Measurements from ENCODE around the gene KCNQ1. TPM values are rescaled to one million over a fixed set of nuclear protein-coding genes. Genes with fewer than 3 reads are reported as not detected.

KCNQ1 gene
- total and polyA plus RNA-seq, 9 of the 15 experiments (the other 6 are each of a cell fraction or from before 2014, with no cell fraction given): 0.44 TPM; not detected in 8

- no peak for TF ChIP-seq BCLAF1 (IDR thresholded peaks at IDR 0.05; ENCODE audit: borderline replicate concordance in 1 of 2, control insufficient read depth in 1 of 2, low read depth in 2 of 2, low read length in 1 of 2)
Observed at GRCh38 chr11:2731130-2732125, 286.6 kb downstream of the KCNQ1 start (continued).

- 51% methylated on average over 26 of the region's 32 CpGs for WGBS (ENCODE audit: insufficient coverage, low coverage, missing lambda C conversion rate)
- H3K9me3 ChIP-seq (replicated peaks; ENCODE audit: control insufficient read depth, insufficient read depth, low read depth, low read length): no peaks in the 10 kb centered on the region
- peaks cover 0 to 4% of the 10 kb centered on the region in 2 experiments; a peak in 2 of 5 replicates for H3K27me3 ChIP-seq (ENCODE audit: control insufficient read depth in 2 of 2, insufficient read depth in 2 of 2, low read length in 2 of 2)
- intact Hi-C loops (cut with micrococcal nuclease) (no loop called here), in situ Hi-C loops (cut with MboI) (no loop called here)
- H3K79me2 ChIP-seq (ENCODE audit: control insufficient read depth, insufficient read depth, low read length): no peaks in the 10 kb centered on the region
- no TSS peak for BruUV-seq (replicated peaks)
- CTCF ChIA-PET (ENCODE audit: low intra/inter-chr PET ratio): no interaction called here
- no peak overlapping the region for H3K4me2 ChIP-seq (ENCODE audit: insufficient read depth, low read length)
- H3K9ac ChIP-seq (ENCODE audit: insufficient read depth in 1 of 2, low read depth in 2 of 2, low read length in 2 of 2): no peak overlapping the region
- no peaks in the 10 kb centered on the region for H3K9me1 ChIP-seq (ENCODE audit: control insufficient read depth, insufficient read depth, low read length)
- H2AFZ ChIP-seq (ENCODE audit: low read depth, low read length): no peak overlapping the region
- no peaks in the 10 kb centered on the region for H3K36me3 ChIP-seq (ENCODE audit: control insufficient read depth, insufficient read depth, low read length)
- POLR2A ChIA-PET: interaction anchor here (0.6 kb wide), 1 partner anchor 45 kb away, joined by 3 read pairs; no protein-coding TSS in a partner anchor
- ATAC-seq (no peak), DNase-seq (ENCODE audit: extremely low read depth in 1 of 4, low spot score in 3 of 4) (no peak), FAIRE-seq (no peak)
- H3K4me3 ChIP-seq: no peak overlapping the region
- H3K27ac ChIP-seq (ENCODE audit: extremely low read depth, low read depth, low read length): no peak overlapping the region
- peaks cover under 1 to 44% of the 10 kb centered on the region in 2 experiments; a peak in 2 of 5 replicates for H3K4me1 ChIP-seq (replicated peaks in 1 of 2; ENCODE audit: control insufficient read depth in 2 of 2, insufficient read depth in 2 of 2, low read length in 2 of 2)
- no peaks in the 10 kb centered on the region; the same call in 1 of the 2 replicates for H4K20me1 ChIP-seq (replicated peaks; ENCODE audit: control insufficient read depth, insufficient read depth, low read length)
- TF ChIP-seq HOMEZ (CRISPR knock-in tag; IDR thresholded peaks at IDR 0.05): no peak
- no peak for TF ChIP-seq SAFB2 (IDR thresholded peaks at IDR 0.05; ENCODE audit: borderline replicate concordance, low read depth, low read length, severe bottlenecking)
- TF ChIP-seq BCLAF1 (IDR thresholded peaks at IDR 0.05; ENCODE audit: borderline replicate concordance in 1 of 2, control insufficient read depth in 1 of 2, low read depth in 2 of 2, low read length in 1 of 2): no peak
- no peak for TF ChIP-seq MAFK (IDR thresholded peaks at IDR 0.05; ENCODE audit: low read length)
- no peak for TF ChIP-seq RBM22 (IDR thresholded peaks at IDR 0.05; ENCODE audit: low read depth, low read length, poor library complexity, severe bottlenecking)
- no peak for TF ChIP-seq L3MBTL2 (IDR thresholded peaks at IDR 0.05)
- TF ChIP-seq ZNF197 (CRISPR knock-in tag; IDR thresholded peaks at IDR 0.05; ENCODE audit: low read depth): no peak
- TF ChIP-seq RUNX1 (IDR thresholded peaks at IDR 0.05; ENCODE audit: low read depth): no peak
Observed at GRCh38 chr11:2732261-2732939, 287.6 kb downstream of the KCNQ1 start.
